H1 (cell line): Measurements from ENCODE around the gene MGLL. TPM values are rescaled to one million over a fixed set of nuclear protein-coding genes. Genes with fewer than 3 reads are reported as not detected.

Source experiments
- CTCF ChIA-PET: fragments of 300-600 bp; sonication (Branson Sonifier 250); formaldehyde crosslinking; loops from one replicate; lab custom pipeline; 2021; ENCODE audit not compliant: partially characterized antibody; lab: Charles Lee
- POLR2A ChIA-PET: fragments of 300-600 bp; sonication (Branson Sonifier 250); formaldehyde crosslinking; loops from one replicate; lab custom pipeline; 2021; ENCODE audit warnings: inconsistent platforms; ENCODE audit not compliant: partially characterized antibody; lab: Charles Lee
- DNase-seq, 2 experiments: peaks; one replicate each; pipeline versions ENCODE4 v3.0.0 to v3.0.0-alpha.2; 2010 to 2022; ENCODE audit warnings: low spot score in 2 of 2, low read depth in 1 of 2, mixed read lengths in 1 of 2
- FAIRE-seq: peaks from 2 replicates; lab custom pipeline; 2011; peaks lifted over from hg19 to GRCh38; lab: Jason Lieb, UNC
- H2AFZ ChIP-seq: 2 replicates; pipeline ENCODE4 v1.8.1; 2012; ENCODE audit warnings: low read length, inconsistent platforms
- H2AK5ac ChIP-seq: 2 replicates; pipeline ENCODE4 v1.6.1; 2013; ENCODE audit warnings: low read depth, low read length
- H2BK120ac ChIP-seq: replicated peaks from 2 replicates; pipeline ENCODE3; 2013; ENCODE audit warnings: low read depth, low read length, inconsistent platforms
- H2BK12ac ChIP-seq: 2 replicates; pipeline ENCODE4 v1.6.1; 2013; ENCODE audit warnings: low read depth, low read length
- H2BK15ac ChIP-seq: 2 replicates; pipeline ENCODE4 v1.6.1; 2013; ENCODE audit warnings: low read length
- H2BK20ac ChIP-seq: 2 replicates; pipeline ENCODE4 v1.6.1; 2013; ENCODE audit warnings: low read length
- H2BK5ac ChIP-seq: 2 replicates; pipeline ENCODE4 v1.6.1; 2013; ENCODE audit warnings: low read depth, low read length
- H3K14ac ChIP-seq: 2 replicates; pipeline ENCODE4 v1.6.1; 2013; ENCODE audit warnings: inconsistent platforms; ENCODE audit not compliant: insufficient read length
- H3K18ac ChIP-seq: 2 replicates; pipeline ENCODE4 v1.6.1; 2013; ENCODE audit warnings: low read length; ENCODE audit errors: extremely low read depth
- H3K23ac ChIP-seq: 2 replicates; pipeline ENCODE4 v1.6.1; 2013; ENCODE audit warnings: inconsistent platforms; ENCODE audit not compliant: insufficient read length
- H3K23me2 ChIP-seq: 2 replicates; pipeline ENCODE4 v1.6.1; 2013; ENCODE audit warnings: low read depth, low read length
- H3K27ac ChIP-seq: 2 replicates; pipeline ENCODE4 v1.6.1; 2011; ENCODE audit warnings: low read depth, low read length, inconsistent platforms
- H3K27me3 ChIP-seq, 4 experiments: replicated peaks in 1 of 4; 1 replicate in 1 of 4; 2 replicates in 3 of 4; pipeline versions ENCODE4 v1.6.1 to v1.8.1; 2011 to 2013; ENCODE audit warnings: low read length in 3 of 4, mild to moderate bottlenecking in 3 of 4, inconsistent platforms in 2 of 4, mixed read lengths in 2 of 4, moderate library complexity in 1 of 4; ENCODE audit not compliant: control insufficient read depth in 3 of 4, insufficient read depth in 3 of 4; ENCODE audit errors: extremely low read depth in 1 of 4
- H3K36me3 ChIP-seq, 4 experiments: 2 replicates each; pipeline versions ENCODE4 v1.6.1 to v1.8.1; 2011 to 2013; ENCODE audit warnings: mild to moderate bottlenecking in 4 of 4, low read length in 3 of 4, moderate library complexity in 2 of 4, control low read depth in 1 of 4, inconsistent platforms in 1 of 4; ENCODE audit not compliant: insufficient read depth in 4 of 4, control insufficient read depth in 2 of 4
- H3K4ac ChIP-seq: replicated peaks from 2 replicates; pipeline ENCODE3; 2013; ENCODE audit warnings: low read length, low read depth, mixed read lengths, inconsistent platforms; ENCODE audit not compliant: insufficient read length
- H3K4me1 ChIP-seq, 4 experiments: replicated peaks in 1 of 4; 1 replicate in 1 of 4; 2 replicates in 3 of 4; pipeline versions ENCODE4 v1.6.1 to v1.8.1; 2011 to 2013; ENCODE audit warnings: low read length in 3 of 4, inconsistent platforms in 2 of 4, mixed read lengths in 1 of 4; ENCODE audit not compliant: insufficient read depth in 4 of 4, control insufficient read depth in 3 of 4
- H3K4me2 ChIP-seq, 2 experiments: 2 replicates each; pipeline versions ENCODE4 v1.6.1 to v1.8.1; 2011 to 2013; ENCODE audit warnings: low read depth in 2 of 2, low read length in 2 of 2, control low read depth in 1 of 2, inconsistent platforms in 1 of 2, mild to moderate bottlenecking in 1 of 2; ENCODE audit not compliant: insufficient read depth in 1 of 2
- H3K4me3 ChIP-seq, 4 experiments: fragments of 200-600, 300-600 bp in 1 of 4; sonication (generic), shearing (Covaris generic), sonication (Bioruptor Twin) in 1 of 4; 2 replicates each; pipeline versions ENCODE4 v1.5.1 to v1.8.1; 2011 to 2016; ENCODE audit warnings: low read length in 4 of 4, low read depth in 3 of 4, control low read depth in 2 of 4, inconsistent platforms in 2 of 4, mild to moderate bottlenecking in 2 of 4, mixed read lengths in 1 of 4, moderate library complexity in 1 of 4; ENCODE audit not compliant: insufficient read depth in 2 of 4; ENCODE audit errors: extremely low read depth in 1 of 4
- H3K56ac ChIP-seq: replicated peaks from 2 replicates; pipeline ENCODE3; 2013; ENCODE audit warnings: low read depth, mild to moderate bottlenecking, mixed read lengths, low read length, inconsistent platforms; ENCODE audit not compliant: insufficient read length
- H3K79me1 ChIP-seq: 2 replicates; pipeline ENCODE4 v1.6.1; 2013; ENCODE audit warnings: low read depth, low read length, control low read depth
- H3K79me2 ChIP-seq, 2 experiments: 2 replicates each; pipeline versions ENCODE4 v1.6.1 to v1.8.1; 2012 to 2013; ENCODE audit warnings: low read length in 2 of 2, mild to moderate bottlenecking in 2 of 2, inconsistent platforms in 1 of 2; ENCODE audit not compliant: insufficient read depth in 2 of 2, control insufficient read depth in 1 of 2
- H3K9ac ChIP-seq, 4 experiments: replicated peaks in 1 of 4; 1 replicate in 1 of 4; 2 replicates in 3 of 4; pipeline versions ENCODE4 v1.6.1 to v1.8.1; 2011 to 2013; ENCODE audit warnings: low read depth in 3 of 4, low read length in 3 of 4, control low read depth in 2 of 4, mild to moderate bottlenecking in 2 of 4, moderate library complexity in 2 of 4, inconsistent platforms in 1 of 4; ENCODE audit errors: extremely low read depth in 1 of 4
- H3K9me3 ChIP-seq, 2 experiments: 2 replicates each; pipeline versions ENCODE4 v1.6.1 to v1.8.1; 2012 to 2013; ENCODE audit warnings: mild to moderate bottlenecking in 2 of 2, moderate library complexity in 2 of 2, control low read depth in 1 of 2, inconsistent platforms in 1 of 2, low read depth in 1 of 2, low read length in 1 of 2, mixed read lengths in 1 of 2; ENCODE audit not compliant: insufficient read depth in 2 of 2
- H4K20me1 ChIP-seq, 2 experiments: replicated peaks in 1 of 2; 2 replicates each; pipeline versions ENCODE3 to v1.8.1; 2011 to 2013; ENCODE audit warnings: inconsistent platforms in 2 of 2, low read length in 2 of 2, mild to moderate bottlenecking in 1 of 2; ENCODE audit not compliant: insufficient read depth in 2 of 2, control insufficient read depth in 1 of 2
- H4K5ac ChIP-seq: 2 replicates; pipeline ENCODE4 v1.6.1; 2013; ENCODE audit warnings: low read length, low read depth, mixed read lengths, inconsistent platforms; ENCODE audit not compliant: insufficient read length
- H4K8ac ChIP-seq: 2 replicates; pipeline ENCODE4 v1.8.0; 2013; ENCODE audit warnings: mild to moderate bottlenecking, moderate library complexity, low read length, inconsistent platforms; ENCODE audit not compliant: insufficient read depth; ENCODE audit errors: extremely low read depth
- H4K91ac ChIP-seq: replicated peaks from 2 replicates; pipeline ENCODE3; 2013; ENCODE audit warnings: low read length, mixed read lengths, inconsistent platforms; ENCODE audit not compliant: insufficient read length
- CTBP2 ChIP-seq: IDR thresholded peaks from 2 replicates; pipeline ENCODE4 v1.7.0; 2011; ENCODE audit warnings: borderline replicate concordance, mild to moderate bottlenecking, moderate library complexity, mixed read lengths, low read length; ENCODE audit not compliant: insufficient read depth, insufficient read length
- RAD21 ChIP-seq, 2 experiments: IDR thresholded peaks in 1 of 2; conservative IDR thresholded peaks in 1 of 2; 2 replicates each; pipeline ENCODE4 v1.6.1; 2011; ENCODE audit warnings: low read depth in 2 of 2, low read length in 2 of 2, improper control_type of control experiment in 1 of 2, inconsistent platforms in 1 of 2, mild to moderate bottlenecking in 1 of 2, moderate library complexity in 1 of 2
- RBBP5 ChIP-seq: IDR thresholded peaks from 2 replicates; pipeline ENCODE4 v1.7.1; 2012; ENCODE audit warnings: low read depth, mild to moderate bottlenecking, inconsistent platforms, low read length, moderate library complexity, borderline replicate concordance
- WGBS, 2 experiments: shearing (Covaris generic) in 1 of 2; methylation state at CpG; one replicate each; pipeline versions ENCODE4 v1.1.6 to v1.1.7; 2013 to 2015; ENCODE audit warnings: low lambda C conversion rate in 2 of 2, mixed read lengths in 2 of 2, inconsistent platforms in 1 of 2, low coverage in 1 of 2, missing lambda C conversion rate in 1 of 2; ENCODE audit not compliant: insufficient replicate concordance in 2 of 2, insufficient coverage in 1 of 2, insufficient read length in 1 of 2; ENCODE audit errors: extremely low coverage in 1 of 2, missing lambda C conversion rate in 1 of 2; 5-methylcytosine and 5-hydroxymethylcytosine counted together
- polyA plus RNA-seq, 7 experiments: library from polyadenylated mRNA; depleted of rRNA in 3 of 7; stranded (reverse) in 5 of 7; unstranded in 2 of 7; fragments of >200 nt in 5 of 7; fragments of 200-250 nt in 2 of 7; gene quantifications; 1 replicate in 5 of 7; 2 replicates in 1 of 7; 4 replicates in 1 of 7; pipeline versions ENCODE4 v1.2.1 to v1.2.3, GENCODE V29; 2011 to 2013; ENCODE audit warnings: missing spikeins in 2 of 7, mixed read lengths in 2 of 7
- total RNA-seq: library from RNA; stranded (reverse); fragmentation: NEBNext Ultra II Directional; extraction: Animal tissue kit (Norgen Biotek cat#: 25700); gene quantifications from 2 replicates; pipeline ENCODE4 v1.2.1, GENCODE V29; 2021
- TF ChIP-seq, protein P1 (sequence below), 3 experiments: IDR thresholded peaks; 1 replicate in 2 of 3; 2 replicates in 1 of 3; pipeline versions ENCODE4 v1.5.1 to v1.6.1; 2011; ENCODE audit warnings: low read length in 3 of 3, mild to moderate bottlenecking in 3 of 3, inconsistent platforms in 2 of 3, low read depth in 1 of 3, moderate library complexity in 1 of 3; ENCODE audit not compliant: insufficient read depth in 1 of 3; ENCODE audit errors: control extremely low read depth in 1 of 3

The MGLL gene
- total and polyA plus RNA-seq, 2 of the 8 experiments (the other 6 are each of a cell fraction or from before 2014, with no cell fraction given) = 0.05 to 0.34 TPM

DNA sequence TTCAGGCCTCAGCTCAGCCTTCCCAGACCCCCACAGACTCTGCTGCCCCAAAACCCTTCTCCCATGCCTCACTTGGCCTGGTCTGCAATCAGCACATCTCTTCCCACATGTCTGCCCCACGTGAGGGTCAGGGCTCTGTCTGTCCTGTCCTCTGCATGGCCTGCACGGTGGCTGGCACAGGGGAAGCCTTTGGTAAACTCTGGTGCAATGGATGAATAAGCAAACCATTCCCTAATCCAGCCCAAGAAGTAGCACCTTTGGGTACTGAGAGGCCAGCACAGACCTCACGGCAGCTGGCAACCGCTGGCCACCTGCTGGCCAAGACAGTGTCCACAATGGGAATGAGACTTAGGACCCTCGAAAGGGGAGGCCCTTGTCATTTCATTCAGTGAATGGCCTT is 121.9 kb downstream of the MGLL start:
- no peaks in the 10 kb centered on the region for H3K79me2 ChIP-seq
- no peaks in the 10 kb centered on the region for H3K36me3 ChIP-seq
- no peak overlapping the region for H2BK5ac ChIP-seq
- H3K9ac ChIP-seq = no peak overlapping the region
- H3K56ac ChIP-seq = no peak overlapping the region
- H3K14ac ChIP-seq = no peak overlapping the region
- no peaks in the 10 kb centered on the region; the same call in 1 of the 2 replicates for H3K79me1 ChIP-seq
- no peak for FAIRE-seq
- 77% methylated on average over 5 of the region's 5 CpGs; no CpG with 5 or more reads in 1 of the 2 experiments for WGBS, 2 experiments
- no peak overlapping the region for H3K4me2 ChIP-seq
- H4K20me1 ChIP-seq = no peaks in the 10 kb centered on the region
- DNase-seq = no peak
- no peak overlapping the region for H4K5ac ChIP-seq
- H2BK20ac ChIP-seq = no peak overlapping the region
- H3K18ac ChIP-seq = no peak overlapping the region
- no peak overlapping the region for H2AK5ac ChIP-seq
- H3K27me3 ChIP-seq = no peaks in the 10 kb centered on the region
- H2BK120ac ChIP-seq = no peak overlapping the region
- peaks cover 0 to 3% (median under 1%) of the 10 kb centered on the region in 4 experiments; a peak in 2 of 7 replicates for H3K4me1 ChIP-seq
- H3K9me3 ChIP-seq = no peaks in the 10 kb centered on the region
- H3K4ac ChIP-seq = no peak overlapping the region
- TF ChIP-seq, protein P1, sequence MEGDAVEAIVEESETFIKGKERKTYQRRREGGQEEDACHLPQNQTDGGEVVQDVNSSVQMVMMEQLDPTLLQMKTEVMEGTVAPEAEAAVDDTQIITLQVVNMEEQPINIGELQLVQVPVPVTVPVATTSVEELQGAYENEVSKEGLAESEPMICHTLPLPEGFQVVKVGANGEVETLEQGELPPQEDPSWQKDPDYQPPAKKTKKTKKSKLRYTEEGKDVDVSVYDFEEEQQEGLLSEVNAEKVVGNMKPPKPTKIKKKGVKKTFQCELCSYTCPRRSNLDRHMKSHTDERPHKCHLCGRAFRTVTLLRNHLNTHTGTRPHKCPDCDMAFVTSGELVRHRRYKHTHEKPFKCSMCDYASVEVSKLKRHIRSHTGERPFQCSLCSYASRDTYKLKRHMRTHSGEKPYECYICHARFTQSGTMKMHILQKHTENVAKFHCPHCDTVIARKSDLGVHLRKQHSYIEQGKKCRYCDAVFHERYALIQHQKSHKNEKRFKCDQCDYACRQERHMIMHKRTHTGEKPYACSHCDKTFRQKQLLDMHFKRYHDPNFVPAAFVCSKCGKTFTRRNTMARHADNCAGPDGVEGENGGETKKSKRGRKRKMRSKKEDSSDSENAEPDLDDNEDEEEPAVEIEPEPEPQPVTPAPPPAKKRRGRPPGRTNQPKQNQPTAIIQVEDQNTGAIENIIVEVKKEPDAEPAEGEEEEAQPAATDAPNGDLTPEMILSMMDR (IDR thresholded peaks at IDR 0.05; ENCODE audit: control extremely low read depth in 1 of 3, insufficient read depth in 1 of 3, low read depth in 1 of 3, low read length in 3 of 3) = peak in 1 of 3 experiments; percentile 24; a peak in 1 of 4 replicates
- no peak for TF ChIP-seq CTBP2
- no peak for TF ChIP-seq RBBP5
- 0 out of 4 replicates have a peak, but pooled peaks of 1 of the 2 experiments have one; percentile 2 for TF ChIP-seq RAD21 (IDR thresholded peaks at IDR 0.05 in 1 of 2, conservative IDR thresholded peaks at IDR 0.05 in 1 of 2; ENCODE audit: low read depth in 2 of 2, low read length in 2 of 2)
- H4K91ac ChIP-seq = no peak overlapping the region
- H3K27ac ChIP-seq = no peak overlapping the region
- ChIA-PET POLR2A (no interaction called here), CTCF (interaction anchor here (0.7 to 12.8 kb wide), 11 partner anchors 9 to 148 kb away, joined by 3 to 105 read pairs (median 4); no protein-coding TSS in a partner anchor)
- H3K23ac ChIP-seq = no peak overlapping the region
- H2AFZ ChIP-seq = no peak overlapping the region
- H2BK15ac ChIP-seq = no peak overlapping the region
- H4K8ac ChIP-seq = no peak overlapping the region
- H3K4me3 ChIP-seq = no peak overlapping the region
- H2BK12ac ChIP-seq = 0 out of 2 replicates have a peak overlapping the region, but pooled peaks have one; percentile 9
- H3K23me2 ChIP-seq = no peaks in the 10 kb centered on the region
